ENCODE measurements around the gene KRT37.

Gene KRT37

DNA sequence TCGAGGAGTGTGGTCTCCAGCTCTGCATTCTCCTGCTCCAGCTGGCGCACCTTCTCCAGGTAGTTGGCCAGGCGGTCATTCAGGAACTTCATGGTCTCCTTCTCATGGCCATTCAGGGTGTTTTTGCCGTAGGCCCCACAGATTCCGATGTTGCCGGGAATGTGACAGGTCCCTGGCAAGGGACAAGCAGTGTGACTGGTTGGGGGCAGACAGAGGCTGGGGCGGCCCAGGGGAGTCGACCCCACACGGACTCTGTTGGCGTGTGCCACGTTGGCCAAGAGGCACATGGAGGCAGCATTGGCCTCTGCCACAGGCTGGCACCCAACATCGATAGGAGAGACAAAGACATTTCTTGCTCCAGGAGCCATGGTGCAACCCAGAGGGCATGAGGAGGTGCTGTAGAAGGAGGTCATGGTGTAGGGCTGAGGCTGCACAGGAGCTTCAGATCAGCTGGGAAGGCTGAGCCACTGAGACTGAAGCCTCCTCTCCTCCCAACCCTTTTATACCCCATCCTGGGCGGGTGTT lies at the start of gene KRT37:
Gene KRT37 (minus strand): TSS at position 475 of the 525 bp plus-strand sequence. CDS start 62 bp downstream, at position 413.
- DNase-seq (ENCODE audit: low read depth): no peak
- TF ChIP-seq CTCF (conservative IDR thresholded peaks at IDR 0.05; ENCODE audit: control insufficient read depth, insufficient read depth, low read depth, low read length): no peak
- H3K4me3 ChIP-seq (ENCODE audit: control insufficient read depth, low read depth, low read length): no peak within 1 kb of the TSS

DNA sequence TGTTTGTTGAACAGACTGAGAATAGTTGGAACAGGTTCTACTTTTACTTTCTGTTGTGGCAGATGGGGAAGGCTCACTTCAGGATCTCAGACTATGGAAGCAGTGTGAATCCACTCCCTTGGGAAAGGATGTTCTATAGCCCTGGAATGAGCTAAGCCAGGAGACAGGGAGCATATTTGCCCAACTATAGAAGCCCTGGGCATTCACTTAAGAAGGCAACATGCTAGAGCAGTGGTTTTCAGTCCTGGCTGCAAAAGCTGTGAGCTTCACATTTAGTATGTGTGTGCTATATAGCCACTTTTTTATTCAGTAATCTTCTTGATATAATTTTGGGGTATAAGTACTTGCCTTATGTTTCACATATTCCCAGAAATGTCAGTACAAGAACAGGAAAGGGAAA lies 44.0 kb upstream of the KRT37 start:
- TF ChIP-seq CTCF (conservative IDR thresholded peaks at IDR 0.05; ENCODE audit: control insufficient read depth, insufficient read depth, low read depth, low read length): no peak
- no peak for DNase-seq (ENCODE audit: low read depth)
- no peak overlapping the region for H3K4me3 ChIP-seq (ENCODE audit: control insufficient read depth, low read depth, low read length)

- H3K4me3 ChIP-seq (ENCODE audit: control insufficient read depth, low read depth, low read length): no peak overlapping the region
- no peak for TF ChIP-seq CTCF (conservative IDR thresholded peaks at IDR 0.05; ENCODE audit: control insufficient read depth, insufficient read depth, low read depth, low read length)
- peak; percentile 53 for DNase-seq (ENCODE audit: low read depth)
Measured at GRCh38 chr17:41467561-41467960, 43.2 kb upstream of the KRT37 start.

GRCh38 chr17:41466988-41467387 lies 42.6 kb upstream of the KRT37 start, which contains the start of gene KRT32:
TSS of gene KRT32 (minus strand) at chr17:41467386. CDS start at chr17:41467325, 61 bp downstream.
- DNase-seq (ENCODE audit: low read depth): no peak
- H3K4me3 ChIP-seq (ENCODE audit: control insufficient read depth, low read depth, low read length): no peak within 1 kb of the TSS
- no peak for TF ChIP-seq CTCF (conservative IDR thresholded peaks at IDR 0.05; ENCODE audit: control insufficient read depth, insufficient read depth, low read depth, low read length)

DNA sequence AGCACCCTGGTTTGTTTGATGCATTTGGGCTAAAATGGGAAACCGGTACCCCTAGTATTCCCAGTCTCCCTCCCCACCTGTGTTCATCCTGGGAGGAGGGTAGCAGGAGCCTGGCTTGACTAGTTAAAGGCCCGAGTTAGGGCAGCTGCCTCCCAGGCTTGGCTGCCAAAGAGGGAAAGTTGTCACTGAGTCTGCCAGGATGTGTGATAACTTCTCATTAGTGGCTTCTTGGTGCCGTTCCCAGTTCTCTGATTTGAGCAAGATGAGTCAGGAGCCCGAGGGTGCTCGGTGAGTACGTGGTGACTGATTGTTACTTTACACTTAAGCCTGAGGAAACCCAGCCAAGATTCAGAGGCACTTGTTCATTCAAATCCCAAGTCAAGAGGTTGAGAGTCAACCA lies 40.3 kb upstream of the KRT37 start:
- TF ChIP-seq CTCF (conservative IDR thresholded peaks at IDR 0.05; ENCODE audit: control insufficient read depth, insufficient read depth, low read depth, low read length): no peak
- DNase-seq (ENCODE audit: low read depth): peak; percentile 86
- H3K4me3 ChIP-seq (ENCODE audit: control insufficient read depth, low read depth, low read length): no peak overlapping the region

GRCh38 chr17:41464173-41464572 lies 39.8 kb upstream of the KRT37 start:
- no peak for DNase-seq (ENCODE audit: low read depth)
- H3K4me3 ChIP-seq (ENCODE audit: control insufficient read depth, low read depth, low read length): no peak overlapping the region
- no peak for TF ChIP-seq CTCF (conservative IDR thresholded peaks at IDR 0.05; ENCODE audit: control insufficient read depth, insufficient read depth, low read depth, low read length)

GRCh38 chr17:41463746-41464145 lies 39.4 kb upstream of the KRT37 start:
- H3K4me3 ChIP-seq (ENCODE audit: control insufficient read depth, low read depth, low read length): no peak overlapping the region
- DNase-seq (ENCODE audit: low read depth): no peak
- no peak for TF ChIP-seq CTCF (conservative IDR thresholded peaks at IDR 0.05; ENCODE audit: control insufficient read depth, insufficient read depth, low read depth, low read length)

Measured in fibroblast of mammary gland (primary cell).